ENCODE data around the gene ALG9. TPM values are rescaled to one million over a fixed set of nuclear protein-coding genes. Genes with fewer than 3 reads are reported as not detected.
A peak's percentile ranks its signal among the peaks of the same experiment; 100 is the strongest.

ALG9 gene
- total and polyA plus RNA-seq, 10 of the 15 experiments (the other 5 are each of a cell fraction or from before 2014, with no cell fraction given): 10.8 to 41.6 (median 25.5) TPM

DNA sequence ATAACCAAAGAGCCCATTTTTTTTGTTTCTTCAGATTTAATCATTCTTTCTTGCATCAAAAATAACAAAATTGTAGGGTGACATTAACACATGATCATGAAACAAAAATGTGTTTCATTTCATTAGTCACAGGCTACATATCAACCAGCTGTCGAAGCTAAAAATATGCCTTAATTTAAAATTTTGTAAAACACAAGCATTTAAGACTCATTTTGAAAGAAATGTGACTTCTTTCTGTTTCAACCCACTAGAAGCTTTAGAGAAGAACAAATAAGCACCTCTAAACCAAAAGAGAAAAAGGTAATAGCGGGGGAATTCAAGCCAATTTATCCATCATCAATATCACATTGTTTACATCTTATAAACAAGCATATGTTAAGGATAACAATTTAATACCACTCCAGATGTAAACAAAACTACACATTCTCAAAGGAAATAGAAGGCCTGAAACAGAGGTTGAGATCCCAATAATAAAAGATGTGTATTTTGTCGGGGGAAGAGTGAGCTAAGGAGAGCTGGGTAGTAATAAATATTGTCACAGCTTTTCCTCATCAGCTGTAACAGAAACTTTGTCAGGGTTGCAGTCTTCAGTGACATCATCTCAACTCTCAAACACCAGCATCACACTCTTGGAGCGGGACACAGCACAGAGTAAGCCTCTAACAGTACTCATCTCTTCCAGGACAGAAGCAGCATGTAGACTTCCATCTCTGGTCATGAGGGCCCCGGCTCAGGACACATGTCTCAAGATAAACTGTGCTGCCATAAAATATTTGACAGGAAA, 42.0 kb downstream of the ALG9 start (continued):
- TF ChIP-seq, protein P1, sequence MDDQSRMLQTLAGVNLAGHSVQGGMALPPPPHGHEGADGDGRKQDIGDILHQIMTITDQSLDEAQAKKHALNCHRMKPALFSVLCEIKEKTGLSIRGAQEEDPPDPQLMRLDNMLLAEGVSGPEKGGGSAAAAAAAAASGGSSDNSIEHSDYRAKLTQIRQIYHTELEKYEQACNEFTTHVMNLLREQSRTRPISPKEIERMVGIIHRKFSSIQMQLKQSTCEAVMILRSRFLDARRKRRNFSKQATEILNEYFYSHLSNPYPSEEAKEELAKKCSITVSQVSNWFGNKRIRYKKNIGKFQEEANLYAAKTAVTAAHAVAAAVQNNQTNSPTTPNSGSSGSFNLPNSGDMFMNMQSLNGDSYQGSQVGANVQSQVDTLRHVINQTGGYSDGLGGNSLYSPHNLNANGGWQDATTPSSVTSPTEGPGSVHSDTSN (IDR thresholded peaks at IDR 0.05; ENCODE audit: insufficient replicate concordance, low read depth, low read length): peak; percentile 13
- no peak for TF ChIP-seq PAX8 (IDR thresholded peaks at IDR 0.05)
- no peak for TF ChIP-seq GABPA (IDR thresholded peaks at IDR 0.05; ENCODE audit: low read depth)
- TF ChIP-seq, protein P2, sequence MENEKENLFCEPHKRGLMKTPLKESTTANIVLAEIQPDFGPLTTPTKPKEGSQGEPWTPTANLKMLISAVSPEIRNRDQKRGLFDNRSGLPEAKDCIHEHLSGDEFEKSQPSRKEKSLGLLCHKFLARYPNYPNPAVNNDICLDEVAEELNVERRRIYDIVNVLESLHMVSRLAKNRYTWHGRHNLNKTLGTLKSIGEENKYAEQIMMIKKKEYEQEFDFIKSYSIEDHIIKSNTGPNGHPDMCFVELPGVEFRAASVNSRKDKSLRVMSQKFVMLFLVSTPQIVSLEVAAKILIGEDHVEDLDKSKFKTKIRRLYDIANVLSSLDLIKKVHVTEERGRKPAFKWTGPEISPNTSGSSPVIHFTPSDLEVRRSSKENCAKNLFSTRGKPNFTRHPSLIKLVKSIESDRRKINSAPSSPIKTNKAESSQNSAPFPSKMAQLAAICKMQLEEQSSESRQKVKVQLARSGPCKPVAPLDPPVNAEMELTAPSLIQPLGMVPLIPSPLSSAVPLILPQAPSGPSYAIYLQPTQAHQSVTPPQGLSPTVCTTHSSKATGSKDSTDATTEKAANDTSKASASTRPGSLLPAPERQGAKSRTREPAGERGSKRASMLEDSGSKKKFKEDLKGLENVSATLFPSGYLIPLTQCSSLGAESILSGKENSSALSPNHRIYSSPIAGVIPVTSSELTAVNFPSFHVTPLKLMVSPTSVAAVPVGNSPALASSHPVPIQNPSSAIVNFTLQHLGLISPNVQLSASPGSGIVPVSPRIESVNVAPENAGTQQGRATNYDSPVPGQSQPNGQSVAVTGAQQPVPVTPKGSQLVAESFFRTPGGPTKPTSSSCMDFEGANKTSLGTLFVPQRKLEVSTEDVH (IDR thresholded peaks at IDR 0.05; ENCODE audit: low read depth, partially characterized antibody): no peak
- TF ChIP-seq MYB (IDR thresholded peaks at IDR 0.05; ENCODE audit: borderline replicate concordance, low read depth, low read length): no peak
- TF ChIP-seq CEBPB (IDR thresholded peaks at IDR 0.05; ENCODE audit: borderline replicate concordance in 1 of 2, low read depth in 2 of 2, low read length in 2 of 2): 0 out of 4 replicates have a peak, but pooled peaks of 1 of the 2 experiments have one; percentile 26
- TF ChIP-seq LARP7 (IDR thresholded peaks at IDR 0.05): no peak
- TF ChIP-seq, protein P3, sequence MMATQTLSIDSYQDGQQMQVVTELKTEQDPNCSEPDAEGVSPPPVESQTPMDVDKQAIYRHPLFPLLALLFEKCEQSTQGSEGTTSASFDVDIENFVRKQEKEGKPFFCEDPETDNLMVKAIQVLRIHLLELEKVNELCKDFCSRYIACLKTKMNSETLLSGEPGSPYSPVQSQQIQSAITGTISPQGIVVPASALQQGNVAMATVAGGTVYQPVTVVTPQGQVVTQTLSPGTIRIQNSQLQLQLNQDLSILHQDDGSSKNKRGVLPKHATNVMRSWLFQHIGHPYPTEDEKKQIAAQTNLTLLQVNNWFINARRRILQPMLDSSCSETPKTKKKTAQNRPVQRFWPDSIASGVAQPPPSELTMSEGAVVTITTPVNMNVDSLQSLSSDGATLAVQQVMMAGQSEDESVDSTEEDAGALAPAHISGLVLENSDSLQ (IDR thresholded peaks at IDR 0.05): peak; percentile 25; the same call in 1 of the 2 replicates
- TF ChIP-seq NR2C1 (IDR thresholded peaks at IDR 0.05): no peak
- TF ChIP-seq IKZF1 (conservative IDR thresholded peaks at IDR 0.05): 0 out of 2 replicates have a peak, but pooled peaks have one; percentile 35
- TF ChIP-seq, protein P4, sequence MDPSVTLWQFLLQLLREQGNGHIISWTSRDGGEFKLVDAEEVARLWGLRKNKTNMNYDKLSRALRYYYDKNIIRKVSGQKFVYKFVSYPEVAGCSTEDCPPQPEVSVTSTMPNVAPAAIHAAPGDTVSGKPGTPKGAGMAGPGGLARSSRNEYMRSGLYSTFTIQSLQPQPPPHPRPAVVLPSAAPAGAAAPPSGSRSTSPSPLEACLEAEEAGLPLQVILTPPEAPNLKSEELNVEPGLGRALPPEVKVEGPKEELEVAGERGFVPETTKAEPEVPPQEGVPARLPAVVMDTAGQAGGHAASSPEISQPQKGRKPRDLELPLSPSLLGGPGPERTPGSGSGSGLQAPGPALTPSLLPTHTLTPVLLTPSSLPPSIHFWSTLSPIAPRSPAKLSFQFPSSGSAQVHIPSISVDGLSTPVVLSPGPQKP (IDR thresholded peaks at IDR 0.05; ENCODE audit: low read depth, low read length): no peak
- TF ChIP-seq, protein P5, sequence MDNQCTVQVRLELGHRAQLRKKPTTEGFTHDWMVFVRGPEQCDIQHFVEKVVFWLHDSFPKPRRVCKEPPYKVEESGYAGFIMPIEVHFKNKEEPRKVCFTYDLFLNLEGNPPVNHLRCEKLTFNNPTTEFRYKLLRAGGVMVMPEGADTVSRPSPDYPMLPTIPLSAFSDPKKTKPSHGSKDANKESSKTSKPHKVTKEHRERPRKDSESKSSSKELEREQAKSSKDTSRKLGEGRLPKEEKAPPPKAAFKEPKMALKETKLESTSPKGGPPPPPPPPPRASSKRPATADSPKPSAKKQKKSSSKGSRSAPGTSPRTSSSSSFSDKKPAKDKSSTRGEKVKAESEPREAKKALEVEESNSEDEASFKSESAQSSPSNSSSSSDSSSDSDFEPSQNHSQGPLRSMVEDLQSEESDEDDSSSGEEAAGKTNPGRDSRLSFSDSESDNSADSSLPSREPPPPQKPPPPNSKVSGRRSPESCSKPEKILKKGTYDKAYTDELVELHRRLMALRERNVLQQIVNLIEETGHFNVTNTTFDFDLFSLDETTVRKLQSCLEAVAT (IDR thresholded peaks at IDR 0.05): 0 out of 2 replicates have a peak, but pooled peaks have one; percentile 40
- TF ChIP-seq PML (IDR thresholded peaks at IDR 0.05; ENCODE audit: low read length): no peak; the same call in 1 of the 2 replicates
- no peak for TF ChIP-seq BRCA1 (IDR thresholded peaks at IDR 0.05; ENCODE audit: low read depth, low read length)
- TF ChIP-seq POLR2AphosphoS5 (IDR thresholded peaks at IDR 0.05; ENCODE audit: low read length): no peak
- no peak for TF ChIP-seq ZBED1 (IDR thresholded peaks at IDR 0.05; ENCODE audit: borderline replicate concordance)
- no peak for TF ChIP-seq FOXK2 (IDR thresholded peaks at IDR 0.05)
- no peak for TF ChIP-seq TCF3 (IDR thresholded peaks at IDR 0.05; ENCODE audit: borderline replicate concordance, insufficient read depth, low read depth, low read length)
- no peak for TF ChIP-seq STAT3 (IDR thresholded peaks at IDR 0.05; ENCODE audit: low read depth, low read length)
- TF ChIP-seq TCF7 (IDR thresholded peaks at IDR 0.05; ENCODE audit: borderline replicate concordance): no peak
- 0 out of 2 replicates have a peak, but pooled peaks have one; percentile 36 for TF ChIP-seq ASH2L (IDR thresholded peaks at IDR 0.05; ENCODE audit: borderline replicate concordance, low read depth)
- no peak for TF ChIP-seq RBBP5 (conservative IDR thresholded peaks at IDR 0.05)

Data from GM12878 (cell line).